GM21717 (cell line): ENCODE results near the gene DUSP16.
"Not testable (repeated sequence)": the region's sequence is repeated elsewhere in the genome, so short reads cannot be mapped to it uniquely, and the experiment has no call there.

Experiments used
- ATAC-seq: cut with Tn5 transposase; IDR thresholded peaks from one replicate; pipeline ENCODE4 v1.9.1; 2021; ENCODE audit warnings: mild to moderate bottlenecking, moderate library complexity; ENCODE audit not compliant: unreplicated experiment

Gene DUSP16

GRCh38 chr12:12548713-12549112 lies 13.9 kb downstream of the DUSP16 start:
- no peak for ATAC-seq

DNA sequence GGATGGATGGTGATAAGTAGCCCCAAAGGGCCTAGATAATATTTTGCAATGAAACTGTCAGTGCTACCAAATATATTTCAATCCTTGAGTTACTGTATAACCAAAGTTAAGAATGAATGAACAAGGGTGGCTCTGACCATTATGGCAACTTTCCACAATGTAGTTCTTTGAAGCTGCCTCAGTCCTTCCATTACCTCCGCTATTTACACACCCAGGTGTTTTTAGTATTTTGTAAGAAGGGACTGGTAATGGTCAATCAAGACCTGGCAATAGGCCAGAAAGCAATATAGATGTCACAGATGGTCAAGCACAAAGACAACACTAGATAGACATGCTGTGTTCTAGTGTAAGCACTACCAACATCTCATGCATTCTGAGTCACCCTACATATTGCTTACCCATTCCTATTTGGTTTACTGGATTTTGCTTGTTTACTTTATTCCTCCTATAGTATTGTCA lies 16.3 kb downstream of the DUSP16 start:
- ATAC-seq: no peak

GRCh38 chr12:12543959-12544358 lies 18.7 kb downstream of the DUSP16 start:
- no peak for ATAC-seq

DNA sequence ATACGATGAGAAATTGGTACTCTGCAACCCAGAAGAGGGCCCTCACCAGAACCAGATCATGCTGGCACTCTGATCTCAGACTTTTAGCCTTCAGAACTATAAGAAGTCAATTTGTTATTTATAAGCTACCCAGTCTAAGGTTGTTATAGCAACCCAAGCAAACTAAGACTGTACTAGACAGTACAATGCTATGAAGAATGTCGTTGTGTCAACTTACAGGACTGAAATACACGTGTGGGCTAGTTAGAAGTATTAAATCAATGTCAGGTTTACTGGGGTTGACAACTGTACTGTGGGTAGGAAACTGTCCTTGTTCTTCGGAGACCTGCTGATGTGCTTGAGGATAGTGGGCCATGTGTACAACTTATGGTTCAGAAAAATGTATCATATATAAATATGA lies 19.7 kb downstream of the DUSP16 start:
- ATAC-seq: no peak

DNA sequence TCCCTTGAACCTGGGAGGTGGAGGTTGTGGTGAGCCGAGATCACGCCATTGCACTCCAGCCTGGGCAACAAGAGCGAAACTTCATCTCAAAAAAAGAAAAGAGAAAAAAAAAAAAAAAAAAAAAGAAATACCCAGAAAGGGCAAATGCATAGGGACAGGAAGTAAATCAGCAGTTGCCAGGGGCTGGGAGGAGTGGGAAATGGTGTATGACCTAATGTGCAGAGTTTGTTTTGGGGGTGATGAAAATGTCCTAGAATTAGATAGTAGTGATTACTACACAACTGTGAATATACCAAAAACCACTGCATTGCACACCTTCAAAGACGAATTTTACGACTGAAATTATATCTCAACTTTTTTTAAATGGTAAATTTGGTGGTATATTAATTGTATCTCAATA lies 20.4 kb downstream of the DUSP16 start:
- ATAC-seq: no peak

- ATAC-seq: no peak
These were observed 20.9 kb downstream of the DUSP16 start for GRCh38 chr12:12541782-12542181.

GRCh38 chr12:12540261-12541013 lies 22.2 kb downstream of the DUSP16 start:
- no peak for ATAC-seq

GRCh38 chr12:12539028-12539810 lies 23.4 kb downstream of the DUSP16 start:
- ATAC-seq: no peak

- ATAC-seq: no peak
These were observed 24.1 kb downstream of the DUSP16 start for GRCh38 chr12:12538535-12538934.

- ATAC-seq: no peak
These were observed 25.2 kb downstream of the DUSP16 start for GRCh38 chr12:12537421-12537820.

GRCh38 chr12:12534975-12535374 lies 27.7 kb downstream of the DUSP16 start:
- ATAC-seq: no peak

- no peak for ATAC-seq
These were observed 28.3 kb downstream of the DUSP16 start for GRCh38 chr12:12534166-12534866.

DNA sequence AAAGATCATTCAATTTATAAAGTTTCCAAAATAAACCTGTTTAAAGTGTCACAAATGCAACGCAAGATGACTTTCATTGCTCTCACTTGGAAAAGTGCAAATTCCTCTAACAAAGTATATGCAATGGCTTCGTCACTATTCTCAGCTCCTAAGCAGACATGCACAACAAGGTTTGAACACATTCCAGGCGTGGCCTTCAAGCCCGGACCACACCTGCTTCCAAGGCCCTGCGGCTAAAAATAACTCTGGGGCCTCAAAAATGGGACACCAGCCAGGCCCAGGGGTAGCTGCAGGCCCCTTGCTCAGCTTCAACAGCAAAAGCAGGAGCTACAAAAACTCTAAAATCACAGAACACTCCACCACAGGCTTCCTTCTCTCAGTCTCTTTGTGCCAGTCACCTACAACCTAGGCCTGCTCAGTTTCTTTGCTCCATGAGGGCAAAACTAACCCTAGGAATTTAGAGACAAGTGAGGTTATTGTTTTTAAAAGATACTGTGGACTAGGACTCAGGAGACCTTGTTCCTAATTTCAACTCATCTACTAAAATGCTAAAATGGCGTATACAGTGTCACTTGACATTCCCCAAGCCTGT lies 29.3 kb downstream of the DUSP16 start:
- no peak for ATAC-seq

GRCh38 chr12:12531194-12531593 lies 31.5 kb downstream of the DUSP16 start:
- ATAC-seq: no peak

DNA sequence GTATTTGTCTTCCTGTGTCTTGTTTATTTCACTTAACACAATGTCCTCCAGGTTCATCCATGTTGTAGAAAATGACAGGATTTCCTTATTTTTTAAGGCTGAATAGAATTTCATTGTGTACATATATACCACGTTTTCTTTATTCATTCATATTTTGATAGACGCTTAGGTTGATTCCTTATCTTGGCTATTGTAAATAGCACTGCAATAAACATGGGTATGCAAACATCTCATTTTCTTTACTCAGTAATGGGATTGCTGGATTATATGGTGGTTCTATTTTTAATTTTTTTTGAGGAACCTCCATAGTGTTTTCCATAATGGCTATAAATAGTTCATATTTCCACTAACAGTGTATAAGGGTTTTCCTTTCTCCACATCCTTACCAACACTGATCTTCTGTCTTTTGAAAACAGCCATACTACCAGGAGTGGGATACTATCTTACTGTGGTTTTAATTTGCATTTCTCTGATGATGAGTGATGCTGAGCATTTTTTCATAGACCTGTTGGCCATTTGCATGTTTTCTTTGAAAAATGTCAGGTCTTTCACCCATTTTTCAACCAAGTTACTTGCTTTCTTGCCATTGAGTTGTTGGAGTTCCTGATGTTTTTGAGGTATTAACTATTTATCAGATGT lies 32.8 kb downstream of the DUSP16 start:
- ATAC-seq: no peak

GRCh38 chr12:12528361-12529270 lies 34.0 kb downstream of the DUSP16 start:
- no peak for ATAC-seq

DNA sequence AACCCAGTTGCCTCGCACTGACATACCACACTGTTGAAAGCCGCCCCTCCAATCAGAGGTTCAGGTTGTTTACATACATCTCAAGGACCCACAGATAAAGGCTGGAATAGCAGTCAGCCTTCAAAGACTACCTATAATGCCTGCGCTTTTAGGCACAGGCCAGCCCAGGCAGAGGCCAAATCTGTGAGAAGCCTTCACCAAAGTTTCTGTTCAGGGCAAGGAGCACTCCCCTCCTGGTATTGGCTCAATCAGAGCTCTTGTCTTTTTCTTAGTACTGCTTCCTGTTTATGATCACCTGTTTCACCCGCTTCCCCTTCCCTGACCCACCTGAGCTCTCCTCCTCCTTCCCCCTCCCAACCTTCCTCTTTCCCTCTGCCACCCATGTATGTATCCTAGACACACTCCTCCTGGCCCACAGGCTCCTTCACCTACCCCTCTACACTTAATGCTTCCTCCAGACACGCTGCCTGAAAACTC lies 34.8 kb downstream of the DUSP16 start:
- ATAC-seq: no peak

DNA sequence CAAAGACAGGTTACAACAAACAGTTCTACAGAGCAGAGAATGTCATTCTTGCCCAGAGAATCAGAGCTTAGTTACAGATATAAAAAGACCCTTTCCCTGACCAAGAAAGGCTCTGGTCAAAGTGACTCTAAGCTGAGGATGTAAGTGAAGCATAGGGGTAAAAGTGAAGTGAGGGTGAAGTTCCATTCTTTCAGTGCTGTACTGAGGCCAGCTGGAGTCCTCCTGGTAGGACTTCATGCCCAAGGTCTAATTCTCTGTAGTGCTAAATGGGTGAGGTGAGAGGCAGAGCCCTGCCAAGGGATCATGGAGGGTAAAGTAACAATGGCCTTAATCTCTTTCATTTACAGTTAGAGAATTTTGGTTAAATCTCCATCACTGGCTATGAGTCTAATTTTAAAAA lies 38.5 kb downstream of the DUSP16 start:
- ATAC-seq: no peak

GRCh38 chr12:12523229-12523628 lies 39.4 kb downstream of the DUSP16 start:
- no peak for ATAC-seq

GRCh38 chr12:12522657-12523056 lies 40.0 kb downstream of the DUSP16 start:
- not testable (repeated sequence) for ATAC-seq
